HepG2 (cell line): ENCODE measurements around the gene KCNQ2. TPM values are rescaled to one million over a fixed set of nuclear protein-coding genes. Genes with fewer than 3 reads are reported as not detected.

Experiments used
- FOXA1 ChIP-seq, 2 experiments: fragments of 450-650 bp in 1 of 2; sonication (generic) in 1 of 2; formaldehyde crosslinking in 1 of 2; IDR thresholded peaks; 2 replicates each; pipeline versions ENCODE4 v1.4.0 to v1.6.1; 2016 to 2020; ENCODE audit warnings: missing genetic modification reagents in 1 of 2
- PRMT3 ChIP-seq: sonication (generic); formaldehyde crosslinking; IDR thresholded peaks from 2 replicates; pipeline ENCODE4 v1.8.1; 2022; ENCODE audit warnings: low read depth, mild to moderate bottlenecking, moderate library complexity, missing genetic modification reagents, borderline replicate concordance
- RBM39 ChIP-seq: fragments of 200-400 bp; formaldehyde crosslinking; IDR thresholded peaks from one replicate; pipeline ENCODE4 v1.6.1; 2018; ENCODE audit warnings: antibody characterized with exemption, mild to moderate bottlenecking, low read depth, low read length; ENCODE audit not compliant: poor library complexity, severe bottlenecking
- REST ChIP-seq, 2 experiments: IDR thresholded peaks; 2 replicates each; pipeline ENCODE4 v1.6.1; 2011 to 2012; ENCODE audit warnings: low read length in 2 of 2, borderline replicate concordance in 1 of 2, low read depth in 1 of 2, mild to moderate bottlenecking in 1 of 2, moderate library complexity in 1 of 2
- STAG1 ChIP-seq: sonication (generic); formaldehyde crosslinking; IDR thresholded peaks from 2 replicates; pipeline ENCODE4 v1.4.0; 2020; ENCODE audit warnings: missing genetic modification reagents
- ZKSCAN1 ChIP-seq: fragments of 150-350 bp; IDR thresholded peaks from 2 replicates; pipeline ENCODE4 v1.6.1; 2014; ENCODE audit warnings: low read length
- ZNF326 ChIP-seq: sonication (generic); formaldehyde crosslinking; IDR thresholded peaks from 2 replicates; pipeline ENCODE4 v1.4.0; 2020; ENCODE audit warnings: missing genetic modification reagents, borderline replicate concordance
- ZNF777 ChIP-seq: sonication (generic); formaldehyde crosslinking; IDR thresholded peaks from 2 replicates; pipeline ENCODE4 v1.4.0; 2020; ENCODE audit warnings: missing genetic modification reagents
- ZSCAN29 ChIP-seq: sonication (generic); formaldehyde crosslinking; conservative IDR thresholded peaks from 2 replicates; pipeline ENCODE4 v1.4.0; 2020; ENCODE audit warnings: mild to moderate bottlenecking, missing genetic modification reagents
- polyA plus RNA-seq, 8 experiments: library from polyadenylated mRNA; depleted of rRNA in 3 of 8; stranded (reverse) in 7 of 8; unstranded in 1 of 8; fragments of >200 nt; fragmentation: Illumina TruSeq in 4 of 8; extraction: Trizol in 4 of 8; gene quantifications; 2 replicates each; pipeline versions ENCODE4 v1.2.1 to v1.2.3, GENCODE V29; 2011 to 2016; ENCODE audit warnings: low read depth in 4 of 8, missing spikeins in 1 of 8, mixed read lengths in 1 of 8; ENCODE audit not compliant: insufficient read depth in 1 of 8
- total RNA-seq, 5 experiments: library from RNA; depleted of rRNA; stranded (reverse); fragments of >200 nt; fragmentation: Illumina TruSeq; extraction: Trizol; gene quantifications; 2 replicates each; pipeline ENCODE4 v1.2.3, GENCODE V29; 2016; ENCODE audit warnings: low read depth in 1 of 5
- TF ChIP-seq, protein P1 (sequence below): sonication (generic); formaldehyde crosslinking; IDR thresholded peaks from 2 replicates; pipeline ENCODE4 v1.5.0; 2020; ENCODE audit warnings: mild to moderate bottlenecking, missing genetic modification reagents, borderline replicate concordance
- TF ChIP-seq, protein P2 (sequence below): sonication (generic); formaldehyde crosslinking; IDR thresholded peaks from 2 replicates; pipeline ENCODE4 v1.5.0; 2020; ENCODE audit warnings: mild to moderate bottlenecking, missing genetic modification reagents
- TF ChIP-seq, protein P3 (sequence below): fragments of 450-650 bp; IDR thresholded peaks from 2 replicates; pipeline ENCODE4 v1.6.1; 2016

The KCNQ2 gene
- total and polyA plus RNA-seq, 2 of the 13 experiments (the other 11 are each of a cell fraction or from before 2014, with no cell fraction given) = not detected

- TF ChIP-seq, protein P1, sequence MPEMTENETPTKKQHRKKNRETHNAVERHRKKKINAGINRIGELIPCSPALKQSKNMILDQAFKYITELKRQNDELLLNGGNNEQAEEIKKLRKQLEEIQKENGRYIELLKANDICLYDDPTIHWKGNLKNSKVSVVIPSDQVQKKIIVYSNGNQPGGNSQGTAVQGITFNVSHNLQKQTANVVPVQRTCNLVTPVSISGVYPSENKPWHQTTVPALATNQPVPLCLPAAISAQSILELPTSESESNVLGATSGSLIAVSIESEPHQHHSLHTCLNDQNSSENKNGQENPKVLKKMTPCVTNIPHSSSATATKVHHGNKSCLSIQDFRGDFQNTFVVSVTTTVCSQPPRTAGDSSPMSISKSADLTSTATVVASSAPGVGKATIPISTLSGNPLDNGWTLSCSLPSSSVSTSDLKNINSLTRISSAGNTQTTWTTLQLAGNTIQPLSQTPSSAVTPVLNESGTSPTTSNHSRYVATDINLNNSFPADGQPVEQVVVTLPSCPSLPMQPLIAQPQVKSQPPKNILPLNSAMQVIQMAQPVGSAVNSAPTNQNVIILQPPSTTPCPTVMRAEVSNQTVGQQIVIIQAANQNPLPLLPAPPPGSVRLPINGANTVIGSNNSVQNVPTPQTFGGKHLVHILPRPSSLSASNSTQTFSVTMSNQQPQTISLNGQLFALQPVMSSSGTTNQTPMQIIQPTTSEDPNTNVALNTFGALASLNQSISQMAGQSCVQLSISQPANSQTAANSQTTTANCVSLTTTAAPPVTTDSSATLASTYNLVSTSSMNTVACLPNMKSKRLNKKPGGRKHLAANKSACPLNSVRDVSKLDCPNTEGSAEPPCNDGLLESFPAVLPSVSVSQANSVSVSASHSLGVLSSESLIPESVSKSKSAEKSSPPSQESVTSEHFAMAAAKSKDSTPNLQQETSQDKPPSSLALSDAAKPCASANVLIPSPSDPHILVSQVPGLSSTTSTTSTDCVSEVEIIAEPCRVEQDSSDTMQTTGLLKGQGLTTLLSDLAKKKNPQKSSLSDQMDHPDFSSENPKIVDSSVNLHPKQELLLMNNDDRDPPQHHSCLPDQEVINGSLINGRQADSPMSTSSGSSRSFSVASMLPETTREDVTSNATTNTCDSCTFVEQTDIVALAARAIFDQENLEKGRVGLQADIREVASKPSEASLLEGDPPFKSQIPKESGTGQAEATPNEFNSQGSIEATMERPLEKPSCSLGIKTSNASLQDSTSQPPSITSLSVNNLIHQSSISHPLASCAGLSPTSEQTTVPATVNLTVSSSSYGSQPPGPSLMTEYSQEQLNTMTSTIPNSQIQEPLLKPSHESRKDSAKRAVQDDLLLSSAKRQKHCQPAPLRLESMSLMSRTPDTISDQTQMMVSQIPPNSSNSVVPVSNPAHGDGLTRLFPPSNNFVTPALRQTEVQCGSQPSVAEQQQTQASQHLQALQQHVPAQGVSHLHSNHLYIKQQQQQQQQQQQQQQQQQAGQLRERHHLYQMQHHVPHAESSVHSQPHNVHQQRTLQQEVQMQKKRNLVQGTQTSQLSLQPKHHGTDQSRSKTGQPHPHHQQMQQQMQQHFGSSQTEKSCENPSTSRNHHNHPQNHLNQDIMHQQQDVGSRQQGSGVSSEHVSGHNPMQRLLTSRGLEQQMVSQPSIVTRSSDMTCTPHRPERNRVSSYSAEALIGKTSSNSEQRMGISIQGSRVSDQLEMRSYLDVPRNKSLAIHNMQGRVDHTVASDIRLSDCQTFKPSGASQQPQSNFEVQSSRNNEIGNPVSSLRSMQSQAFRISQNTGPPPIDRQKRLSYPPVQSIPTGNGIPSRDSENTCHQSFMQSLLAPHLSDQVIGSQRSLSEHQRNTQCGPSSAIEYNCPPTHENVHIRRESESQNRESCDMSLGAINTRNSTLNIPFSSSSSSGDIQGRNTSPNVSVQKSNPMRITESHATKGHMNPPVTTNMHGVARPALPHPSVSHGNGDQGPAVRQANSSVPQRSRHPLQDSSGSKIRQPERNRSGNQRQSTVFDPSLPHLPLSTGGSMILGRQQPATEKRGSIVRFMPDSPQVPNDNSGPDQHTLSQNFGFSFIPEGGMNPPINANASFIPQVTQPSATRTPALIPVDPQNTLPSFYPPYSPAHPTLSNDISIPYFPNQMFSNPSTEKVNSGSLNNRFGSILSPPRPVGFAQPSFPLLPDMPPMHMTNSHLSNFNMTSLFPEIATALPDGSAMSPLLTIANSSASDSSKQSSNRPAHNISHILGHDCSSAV (CRISPR knock-in tag) = no peak
- TF ChIP-seq RBM39 = peak; percentile 44
- TF ChIP-seq, protein P2, sequence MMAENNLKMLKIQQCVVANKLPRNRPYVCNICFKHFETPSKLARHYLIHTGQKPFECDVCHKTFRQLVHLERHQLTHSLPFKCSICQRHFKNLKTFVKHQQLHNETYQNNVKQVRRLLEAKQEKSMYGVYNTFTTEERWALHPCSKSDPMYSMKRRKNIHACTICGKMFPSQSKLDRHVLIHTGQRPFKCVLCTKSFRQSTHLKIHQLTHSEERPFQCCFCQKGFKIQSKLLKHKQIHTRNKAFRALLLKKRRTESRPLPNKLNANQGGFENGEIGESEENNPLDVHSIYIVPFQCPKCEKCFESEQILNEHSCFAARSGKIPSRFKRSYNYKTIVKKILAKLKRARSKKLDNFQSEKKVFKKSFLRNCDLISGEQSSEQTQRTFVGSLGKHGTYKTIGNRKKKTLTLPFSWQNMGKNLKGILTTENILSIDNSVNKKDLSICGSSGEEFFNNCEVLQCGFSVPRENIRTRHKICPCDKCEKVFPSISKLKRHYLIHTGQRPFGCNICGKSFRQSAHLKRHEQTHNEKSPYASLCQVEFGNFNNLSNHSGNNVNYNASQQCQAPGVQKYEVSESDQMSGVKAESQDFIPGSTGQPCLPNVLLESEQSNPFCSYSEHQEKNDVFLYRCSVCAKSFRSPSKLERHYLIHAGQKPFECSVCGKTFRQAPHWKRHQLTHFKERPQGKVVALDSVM = no peak
- TF ChIP-seq ZNF326 (CRISPR knock-in tag) = no peak
- peak; percentile 88 for TF ChIP-seq ZKSCAN1
- TF ChIP-seq PRMT3 = no peak
- TF ChIP-seq FOXA1 (IDR thresholded peaks at IDR 0.05) = no peak
- no peak for TF ChIP-seq FOXA1 (CRISPR knock-in tag; IDR thresholded peaks at IDR 0.05)
- no peak for TF ChIP-seq ZSCAN29
- TF ChIP-seq STAG1 (CRISPR knock-in tag) = no peak
- TF ChIP-seq, protein P3, sequence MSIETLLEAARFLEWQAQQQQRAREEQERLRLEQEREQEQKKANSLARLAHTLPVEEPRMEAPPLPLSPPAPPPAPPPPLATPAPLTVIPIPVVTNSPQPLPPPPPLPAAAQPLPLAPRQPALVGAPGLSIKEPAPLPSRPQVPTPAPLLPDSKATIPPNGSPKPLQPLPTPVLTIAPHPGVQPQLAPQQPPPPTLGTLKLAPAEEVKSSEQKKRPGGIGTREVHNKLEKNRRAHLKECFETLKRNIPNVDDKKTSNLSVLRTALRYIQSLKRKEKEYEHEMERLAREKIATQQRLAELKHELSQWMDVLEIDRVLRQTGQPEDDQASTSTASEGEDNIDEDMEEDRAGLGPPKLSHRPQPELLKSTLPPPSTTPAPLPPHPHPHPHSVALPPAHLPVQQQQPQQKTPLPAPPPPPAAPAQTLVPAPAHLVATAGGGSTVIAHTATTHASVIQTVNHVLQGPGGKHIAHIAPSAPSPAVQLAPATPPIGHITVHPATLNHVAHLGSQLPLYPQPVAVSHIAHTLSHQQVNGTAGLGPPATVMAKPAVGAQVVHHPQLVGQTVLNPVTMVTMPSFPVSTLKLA = no peak
- no peak for TF ChIP-seq REST (IDR thresholded peaks at IDR 0.05; ENCODE audit: borderline replicate concordance in 1 of 2, low read depth in 1 of 2, low read length in 2 of 2)
- TF ChIP-seq ZNF777 (CRISPR knock-in tag) = peak; percentile 35; the same call in 1 of the 2 replicates
Measured at GRCh38 chr20:63518946-63519667, 46.7 kb upstream of the KCNQ2 start (continued).
